ENCODE results near the gene SIRPA.

Gene SIRPA

DNA sequence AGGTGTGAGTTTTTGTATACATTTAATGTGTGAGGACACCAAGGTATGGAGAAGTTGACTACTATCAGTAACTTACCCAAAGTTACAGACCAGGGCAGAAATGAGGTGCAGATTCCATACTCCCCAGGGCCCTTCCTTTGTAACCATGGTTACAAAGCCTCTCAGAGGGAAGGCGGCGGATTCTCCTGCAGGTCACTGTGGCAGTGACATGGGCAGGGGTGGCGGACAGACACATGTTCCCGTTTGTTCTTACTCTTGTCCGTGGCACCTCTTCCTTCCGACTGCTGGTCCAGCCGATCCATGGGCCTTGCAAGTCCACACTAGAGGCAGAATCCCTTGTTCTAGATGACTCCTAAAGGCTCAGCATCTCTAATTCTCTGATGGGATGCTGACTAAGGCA lies 55.6 kb downstream of the SIRPA start:
- no peak for DNase-seq (ENCODE audit: low read depth)

DNA sequence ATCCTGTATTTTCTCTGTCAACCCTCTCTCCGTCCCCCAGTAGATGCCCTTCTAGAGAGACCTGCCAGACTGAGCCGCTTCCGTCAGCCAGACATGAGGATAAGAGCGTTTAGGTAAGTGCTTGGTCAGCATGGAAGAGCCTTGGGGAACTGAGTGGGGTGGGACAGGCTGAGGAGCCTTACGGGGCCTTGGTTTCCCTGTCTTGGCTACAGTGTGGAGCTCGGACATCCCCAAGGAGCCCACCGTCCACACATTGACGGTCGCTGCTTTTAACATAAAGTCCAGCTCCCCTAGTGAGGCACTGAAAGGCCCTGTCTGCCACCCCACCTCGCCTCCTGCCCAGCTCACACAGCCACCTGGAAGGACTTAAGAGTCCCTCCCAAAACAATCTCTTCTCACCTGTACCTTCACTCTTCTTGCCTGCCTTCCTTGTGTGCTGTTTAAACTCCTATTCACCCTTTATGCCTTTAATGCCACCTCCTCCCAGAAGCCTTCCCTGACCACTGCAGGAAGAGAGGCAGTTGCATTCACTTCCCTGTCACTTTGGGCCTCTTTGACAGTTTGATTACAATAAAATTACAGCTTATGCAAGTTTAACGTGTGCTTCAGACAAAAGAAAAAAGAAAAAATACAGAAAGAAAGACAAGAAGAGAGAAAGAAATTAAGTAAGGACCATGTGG lies 56.4 kb downstream of the SIRPA start:
- DNase-seq (ENCODE audit: low read depth) = no peak

DNA sequence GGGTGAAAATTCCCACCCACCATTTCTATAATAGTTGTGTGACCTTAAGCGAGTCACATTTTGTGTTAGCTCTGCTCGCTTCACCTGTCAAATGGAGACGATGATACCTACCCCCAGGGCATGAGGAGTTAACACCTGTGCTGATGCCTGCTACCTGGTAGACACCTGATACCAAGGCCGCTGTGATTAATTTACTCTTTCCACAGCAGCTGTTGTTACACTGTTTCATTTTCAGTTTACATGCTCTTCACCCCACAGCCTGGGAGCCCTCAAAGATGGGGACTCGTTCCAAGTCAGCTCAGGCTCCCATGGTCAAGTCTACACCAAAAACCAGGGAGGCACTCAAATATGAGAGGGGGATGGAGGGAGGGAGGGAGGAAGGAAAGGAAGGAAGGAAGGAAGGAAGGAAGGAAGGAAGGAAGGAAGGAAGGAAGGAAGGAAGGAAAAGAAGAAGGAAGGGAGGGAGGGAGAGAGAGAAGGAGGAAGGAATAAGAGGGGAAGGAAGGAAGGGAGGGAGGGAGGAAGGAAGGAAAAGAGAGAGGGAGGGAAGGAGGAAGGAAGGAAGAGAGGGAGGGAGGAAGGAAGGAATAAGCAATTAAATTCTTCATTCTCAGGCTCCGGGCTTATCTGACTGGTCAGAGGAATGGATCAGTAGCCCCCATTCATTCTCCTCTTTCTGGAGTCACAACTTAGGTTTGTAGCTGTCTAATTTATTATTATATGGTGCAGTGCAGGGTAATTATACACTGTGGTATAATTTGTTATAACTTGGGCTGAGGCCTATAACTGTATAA lies 57.7 kb downstream of the SIRPA start:
- DNase-seq (ENCODE audit: low read depth) = no peak

DNA sequence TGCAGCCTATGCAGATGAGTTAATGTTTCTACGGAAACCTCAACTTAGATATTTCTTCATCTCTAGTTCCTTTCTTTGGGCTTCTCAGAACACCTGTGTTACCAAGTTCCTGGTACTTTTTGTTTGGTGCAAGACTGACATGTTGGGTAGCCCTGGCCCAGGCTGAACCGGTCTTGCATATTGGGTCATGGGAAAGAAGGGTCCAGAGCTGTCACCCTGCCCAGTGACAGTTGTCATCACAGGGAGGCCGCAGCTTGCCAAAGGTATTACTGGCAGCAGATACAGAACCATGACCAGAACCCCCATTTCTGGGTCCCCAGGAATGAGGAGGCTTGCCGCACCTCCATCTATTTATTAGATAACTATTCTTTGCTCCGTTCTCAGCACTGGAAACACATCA lies 58.4 kb downstream of the SIRPA start:
- no peak for DNase-seq (ENCODE audit: low read depth)

DNA sequence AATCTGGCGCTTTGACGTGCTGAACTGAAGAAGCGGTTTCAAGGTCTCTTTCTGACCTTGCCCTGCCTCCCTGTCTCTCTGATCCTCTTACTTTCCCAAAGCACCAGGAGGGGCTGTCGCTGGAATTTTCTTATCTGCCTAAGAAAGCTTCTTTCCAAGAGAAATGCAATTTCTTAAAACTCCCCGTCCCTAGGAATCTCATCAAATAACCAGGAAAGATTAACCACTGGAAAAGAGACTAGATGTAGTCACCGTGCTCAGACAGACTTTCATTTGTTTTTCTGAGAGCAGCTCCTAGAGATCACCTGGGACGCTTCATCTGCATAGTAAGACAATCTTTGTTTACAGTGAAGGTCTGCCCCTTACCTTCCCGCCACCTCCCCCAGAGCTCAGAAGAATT lies 60.0 kb downstream of the SIRPA start:
- DNase-seq (ENCODE audit: low read depth) = no peak

DNA sequence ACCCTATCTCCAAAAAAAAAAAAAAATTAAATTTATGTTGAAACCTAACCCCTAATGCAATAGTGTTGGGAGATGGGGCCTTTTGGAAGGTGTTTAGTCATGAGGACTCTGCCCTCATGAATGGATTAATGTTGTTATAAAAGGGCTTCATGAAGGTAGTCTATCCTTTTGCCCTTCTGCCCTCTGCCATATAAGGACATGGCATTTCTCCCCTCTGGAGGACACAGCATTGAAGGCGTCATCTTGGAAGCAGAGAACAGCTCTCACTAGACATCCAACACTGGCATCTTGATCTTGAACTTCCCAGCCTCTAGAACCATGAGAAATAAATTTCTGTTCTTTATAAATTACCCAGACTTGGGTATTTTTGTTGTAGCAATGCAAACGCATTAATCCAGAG lies 63.2 kb downstream of the SIRPA start:
- no peak for DNase-seq (ENCODE audit: low read depth)

DNA sequence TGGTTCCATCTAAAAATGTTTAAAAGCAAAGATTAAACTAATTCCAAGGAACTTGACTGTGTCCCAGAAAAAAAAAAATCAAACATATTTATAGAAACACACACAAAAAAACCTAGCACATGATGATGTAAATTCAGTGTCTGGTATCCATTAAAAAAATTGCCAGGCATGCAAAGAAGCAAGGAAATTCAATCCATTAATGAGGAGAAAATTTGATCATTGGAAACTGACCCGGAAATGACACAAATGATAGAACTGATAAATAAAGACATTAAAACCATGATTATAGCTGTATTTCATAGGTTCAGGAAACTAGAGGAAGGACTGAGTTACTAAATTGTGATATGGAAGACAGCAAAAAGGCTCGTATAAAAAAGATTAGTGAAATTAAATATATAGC lies 63.9 kb downstream of the SIRPA start:
- no peak for DNase-seq (ENCODE audit: low read depth)

DNA sequence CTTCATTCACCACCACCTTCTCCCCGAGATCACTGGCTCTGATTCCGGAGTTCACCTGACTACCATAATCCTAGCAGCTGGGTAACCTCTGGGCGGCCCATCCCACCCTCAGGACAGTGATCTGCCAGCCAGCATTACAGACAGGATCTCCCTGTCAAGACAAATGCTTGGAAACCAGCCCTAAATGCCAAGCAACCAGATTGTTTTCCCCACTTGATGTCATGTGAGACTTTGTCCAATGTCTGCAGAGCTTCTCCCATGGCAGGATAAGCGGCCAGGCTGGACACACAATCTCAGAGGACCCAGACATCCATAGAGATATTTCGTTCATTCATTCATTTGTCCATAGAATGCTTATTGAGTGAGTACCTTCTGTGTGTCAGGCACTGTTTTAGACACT lies 66.2 kb downstream of the SIRPA start:
- DNase-seq (ENCODE audit: low read depth) = no peak

DNA sequence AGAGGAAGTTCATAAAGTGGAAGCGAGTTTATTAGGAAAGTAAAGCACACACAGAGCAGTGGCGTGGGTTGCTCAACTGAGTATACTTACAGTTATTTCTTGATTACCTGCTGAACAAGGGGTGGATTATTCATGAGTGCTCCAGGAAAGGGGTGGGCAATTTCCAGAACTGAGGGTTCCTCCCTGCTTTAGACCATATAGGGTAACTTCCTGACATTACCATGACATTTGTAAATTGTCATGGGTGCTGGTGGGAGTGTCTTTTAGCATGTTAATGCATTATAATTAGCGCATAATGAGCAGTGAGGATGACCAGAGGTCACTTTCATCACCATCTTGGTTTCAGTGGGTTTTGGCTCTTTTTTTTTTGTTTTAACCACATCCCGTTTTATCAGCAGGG lies 68.9 kb downstream of the SIRPA start:
- no peak for DNase-seq (ENCODE audit: low read depth)

DNA sequence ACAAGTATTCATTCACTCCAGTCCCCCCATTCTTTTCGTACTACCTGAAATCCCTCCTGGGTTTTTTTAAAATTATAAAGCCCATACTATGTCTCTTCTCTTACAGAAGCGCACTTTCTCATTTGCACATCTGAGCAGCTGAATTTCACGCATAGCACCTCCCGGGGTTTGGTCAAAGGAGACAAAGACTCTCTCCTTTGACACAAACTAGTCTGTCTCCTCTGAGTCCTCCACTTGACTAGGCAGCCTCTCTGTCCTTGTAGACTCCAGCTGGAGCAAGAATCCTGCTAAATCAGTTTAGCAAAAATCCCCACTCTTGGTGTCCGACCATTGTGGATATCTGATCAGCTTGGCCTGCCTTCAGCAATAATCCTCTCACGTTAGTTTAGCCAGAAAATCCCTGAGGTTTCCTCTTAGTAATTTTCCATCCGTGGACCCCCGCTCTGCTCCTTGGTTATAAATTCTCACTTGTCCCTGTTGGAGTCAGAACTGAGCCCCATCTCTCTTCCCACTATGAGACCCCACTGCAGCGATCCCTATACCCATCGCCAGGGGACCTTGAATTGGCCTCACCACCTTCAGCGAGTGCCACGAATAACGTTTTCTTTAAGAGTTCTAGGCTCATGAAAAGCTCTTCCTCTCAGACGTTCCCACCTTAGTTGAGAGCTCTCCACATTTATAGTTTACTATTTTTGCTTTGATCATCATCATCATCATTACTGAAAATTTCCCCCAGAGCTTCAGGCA lies 69.6 kb downstream of the SIRPA start:
- no peak for DNase-seq (ENCODE audit: low read depth)

DNA sequence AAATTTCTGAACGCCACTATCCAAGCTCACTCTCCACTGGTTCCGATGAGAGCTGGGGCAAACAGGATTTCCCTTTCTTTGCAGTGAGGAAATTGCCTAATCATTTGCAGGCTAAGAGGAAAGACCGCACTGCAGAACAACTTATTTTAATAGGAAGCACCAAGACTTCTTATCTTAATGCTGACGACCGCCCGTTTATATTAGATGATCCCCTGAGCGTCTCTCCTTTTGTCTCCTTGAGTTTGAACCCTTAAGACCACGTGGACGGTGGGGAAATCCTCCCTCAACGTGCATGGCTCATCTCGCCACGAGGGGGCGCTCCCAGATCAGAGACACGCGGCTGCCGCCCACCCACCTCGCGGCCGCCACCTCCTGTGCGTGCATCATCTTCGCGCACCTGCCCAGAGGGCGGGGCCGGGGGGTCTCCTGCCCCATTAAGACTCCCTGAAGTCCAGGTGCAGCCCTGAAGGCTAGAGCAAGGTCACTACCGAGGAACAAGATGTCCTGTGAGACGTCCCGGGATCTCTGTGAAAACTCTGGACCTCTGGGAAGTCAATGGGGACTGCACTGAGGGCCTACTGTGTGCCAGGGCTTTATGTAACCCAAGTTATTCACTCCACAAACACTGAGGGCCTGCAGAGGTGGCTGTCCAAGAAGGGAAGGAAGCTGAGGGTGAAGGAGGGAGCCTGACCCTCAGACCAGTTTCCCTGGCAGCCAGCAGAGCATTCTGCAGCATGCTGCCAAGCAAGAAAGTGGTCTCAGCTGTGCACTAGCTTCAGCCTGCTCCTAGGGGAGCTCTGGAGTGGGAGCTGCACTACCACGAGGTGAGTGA lies 70.5 kb downstream of the SIRPA start:
- peak; percentile 68 for DNase-seq (ENCODE audit: low read depth)

DNA sequence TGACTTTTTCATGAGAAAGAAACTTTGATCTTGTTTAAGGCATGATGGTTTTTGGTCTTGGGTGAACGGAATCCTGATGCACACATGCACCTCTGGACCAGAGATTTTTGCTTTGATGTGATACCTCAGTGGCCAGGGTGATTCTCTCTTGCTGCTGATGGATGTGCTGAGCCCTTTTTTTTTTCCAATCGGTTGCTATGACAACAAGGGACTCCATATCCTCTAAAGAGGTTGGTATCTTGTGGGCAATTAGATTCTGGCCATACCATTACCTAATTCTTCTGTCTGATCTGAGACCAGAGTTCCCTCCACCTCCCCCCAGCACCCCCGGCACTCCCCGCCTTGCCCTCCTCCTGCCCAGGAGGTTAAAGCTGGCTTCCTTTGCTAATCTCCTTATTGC lies 73.8 kb downstream of the SIRPA start:
- no peak for DNase-seq (ENCODE audit: low read depth)

DNA sequence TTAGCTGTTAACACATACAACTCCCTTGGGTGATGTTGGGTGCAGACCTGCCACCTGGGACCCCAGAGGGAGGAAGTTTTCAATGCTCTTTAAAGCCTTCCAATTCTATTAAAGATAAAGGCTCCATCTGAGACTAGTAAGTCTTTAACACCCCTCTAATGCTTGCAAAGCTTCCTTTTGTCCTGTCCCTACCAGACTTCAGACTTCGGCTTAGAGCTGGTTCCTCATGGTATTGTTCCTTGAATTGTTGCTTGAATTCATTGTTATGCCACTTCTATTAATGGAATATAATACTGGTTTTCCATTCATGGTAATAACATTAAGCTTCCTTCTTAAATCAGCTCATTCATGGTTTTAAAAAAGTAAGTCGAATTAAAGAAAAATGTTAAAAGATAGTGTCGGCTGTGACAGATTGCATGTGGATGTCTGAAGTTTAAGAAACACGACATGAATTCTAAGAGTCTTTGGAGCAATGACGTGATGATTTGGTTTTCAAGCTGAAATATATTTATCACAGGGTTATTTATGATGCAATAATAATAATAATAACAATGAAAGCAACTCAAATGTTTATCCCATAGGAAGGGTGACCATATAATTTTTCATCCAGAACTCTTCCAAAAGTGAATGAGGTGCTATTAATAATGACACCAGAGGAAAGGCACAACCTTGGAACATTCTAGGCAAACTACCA lies 76.8 kb downstream of the SIRPA start:
- DNase-seq (ENCODE audit: low read depth) = no peak

DNA sequence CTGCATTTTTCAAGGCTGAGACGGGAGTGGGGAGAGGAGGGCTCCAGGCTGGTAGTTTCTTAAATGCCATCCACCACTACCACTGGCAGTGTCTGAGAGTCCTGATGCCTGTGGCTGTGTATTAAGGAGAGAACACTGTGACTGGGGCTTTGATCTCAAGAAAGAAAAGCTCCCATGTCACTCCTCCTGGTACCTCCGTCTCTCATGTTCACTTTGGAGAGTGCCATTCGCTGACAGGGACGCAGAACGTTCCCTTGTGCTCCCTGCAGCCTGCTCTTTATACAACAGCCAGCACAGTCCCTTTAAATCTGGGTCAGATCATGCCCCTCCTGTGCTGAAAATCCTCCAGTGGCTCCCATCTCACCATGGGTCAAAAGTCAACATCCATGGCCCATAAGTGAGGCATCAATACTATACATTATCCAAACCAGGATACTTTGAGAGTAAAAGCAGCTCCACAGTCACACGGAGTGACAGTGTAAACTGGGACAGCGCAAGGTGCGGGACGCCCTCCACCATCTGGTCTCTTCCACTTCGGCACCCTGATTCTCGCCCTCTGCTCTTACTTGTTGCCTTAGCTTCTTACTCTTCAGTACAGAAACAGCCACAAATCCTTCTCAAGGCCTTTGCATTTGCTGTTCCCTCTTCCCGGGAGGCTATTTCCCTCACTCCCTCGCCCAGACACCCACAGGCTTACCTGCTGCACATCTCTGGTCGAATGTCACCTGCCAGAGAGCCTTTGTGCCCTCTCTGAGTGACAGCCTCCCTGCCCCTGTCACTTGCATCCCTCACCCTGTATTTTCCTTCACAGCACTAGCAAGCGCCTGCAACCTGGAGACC lies 78.6 kb downstream of the SIRPA start:
- DNase-seq (ENCODE audit: low read depth) = no peak

DNA sequence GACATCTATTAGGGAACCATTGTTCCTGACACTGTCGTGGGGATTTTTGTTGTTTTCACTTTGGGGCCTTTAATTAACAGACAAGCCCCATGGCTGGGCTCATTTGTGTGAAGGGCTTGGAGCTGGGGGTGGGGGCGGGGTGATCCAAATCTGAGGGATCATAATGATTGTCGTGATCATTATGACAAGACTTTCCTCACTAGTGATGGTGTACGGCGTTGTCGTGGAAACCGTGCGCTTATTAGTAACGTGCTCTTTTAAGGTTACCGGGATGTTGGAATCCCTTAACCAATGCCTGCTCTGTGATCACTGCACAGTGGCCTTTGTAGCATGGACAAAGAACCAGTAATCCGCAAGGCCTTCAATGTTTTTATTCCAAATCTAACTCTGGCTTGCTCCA lies 80.1 kb downstream of the SIRPA start:
- DNase-seq (ENCODE audit: low read depth) = no peak

DNA sequence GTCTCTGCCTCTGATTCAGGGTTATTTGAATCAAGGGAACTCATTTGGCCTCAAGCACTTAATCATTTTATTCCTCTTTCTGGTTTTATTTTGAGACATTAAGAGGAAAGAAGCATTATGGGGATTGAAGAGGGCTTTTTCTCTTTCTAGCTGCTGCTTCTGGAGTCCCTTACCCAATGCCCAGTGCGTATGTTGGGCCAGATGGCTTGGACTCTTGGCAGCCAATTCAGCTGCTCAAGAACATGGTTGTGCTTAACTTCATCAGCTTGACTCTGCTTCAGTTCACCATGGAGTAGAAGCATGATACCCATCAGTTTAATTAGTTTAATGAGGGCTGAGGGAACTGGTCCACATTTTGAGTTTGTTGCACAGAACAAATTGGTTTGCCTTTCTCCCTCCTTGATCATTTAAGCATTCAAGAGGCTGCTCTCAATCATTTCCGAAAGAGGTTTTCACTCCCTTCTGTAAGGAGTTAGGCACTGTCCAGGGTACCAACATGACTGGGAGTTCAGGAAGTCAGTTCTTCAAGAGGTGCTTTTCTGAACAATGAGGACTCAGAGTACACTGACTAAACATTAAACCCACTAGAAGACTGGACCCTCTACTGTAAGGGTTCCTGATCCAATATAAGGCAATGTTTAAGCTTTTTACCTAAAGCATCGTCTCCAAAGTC lies 84.0 kb downstream of the SIRPA start:
- DNase-seq (ENCODE audit: low read depth) = no peak

DNA sequence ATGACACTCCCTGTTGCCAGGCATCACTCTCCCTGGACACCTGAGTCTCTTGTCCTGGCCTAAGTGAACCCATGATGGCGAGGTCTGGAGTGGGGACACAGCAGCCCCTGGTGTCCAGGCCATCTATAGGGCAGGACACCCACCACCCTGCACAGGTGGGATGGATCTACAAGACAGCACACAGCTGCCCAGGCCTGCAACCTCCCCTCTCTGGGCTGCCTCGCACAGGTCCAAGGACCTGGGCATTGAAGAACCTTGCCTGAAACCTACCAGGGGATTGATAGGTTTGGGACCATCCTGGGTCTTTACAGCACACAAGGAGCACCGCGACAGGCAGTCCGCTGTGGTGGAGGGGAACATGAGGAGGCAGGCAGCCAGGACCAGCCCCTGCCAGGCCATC lies 87.5 kb downstream of the SIRPA start:
- DNase-seq (ENCODE audit: low read depth) = no peak

DNA sequence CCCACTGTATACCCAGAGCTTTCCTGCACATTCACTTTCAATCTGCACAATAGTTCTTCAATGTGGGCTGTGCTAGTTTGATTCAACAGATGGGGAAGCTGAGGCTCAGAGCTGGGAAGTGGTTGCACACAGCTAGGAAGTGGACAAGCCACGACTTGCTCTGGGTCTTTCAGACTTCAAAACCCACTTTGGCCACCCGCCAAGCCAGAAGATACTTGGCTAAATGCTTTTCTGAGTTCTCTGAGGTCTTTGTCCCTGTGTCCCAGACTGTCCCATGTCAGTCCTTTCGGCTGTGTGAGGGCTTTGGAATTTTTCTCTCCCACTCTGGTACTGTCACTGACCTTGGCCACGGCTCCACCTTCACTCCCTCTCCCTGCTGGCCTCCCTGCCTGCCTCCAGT lies 88.1 kb downstream of the SIRPA start:
- DNase-seq (ENCODE audit: low read depth) = no peak

DNA sequence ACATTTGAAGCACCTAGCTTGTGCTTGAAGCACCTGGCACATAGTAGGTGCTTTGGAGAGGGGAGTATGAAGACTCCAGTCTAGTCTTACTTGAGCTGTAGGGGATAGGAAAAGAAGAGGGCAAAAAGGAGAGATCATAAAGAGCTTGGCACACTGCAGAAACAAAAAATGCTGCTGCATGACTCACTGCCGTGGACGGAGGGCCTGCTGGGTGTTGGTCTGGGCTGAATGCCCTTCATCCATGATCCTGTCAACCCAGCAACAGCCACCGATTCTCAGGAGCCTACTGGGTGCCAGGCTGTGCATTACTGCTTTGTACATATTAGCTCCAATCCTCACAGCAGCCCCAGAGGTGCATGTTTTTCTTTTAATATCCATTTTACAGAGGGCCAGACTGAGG lies 92.6 kb downstream of the SIRPA start:
- DNase-seq (ENCODE audit: low read depth) = no peak
